ENCODE data around the gene NFATC4.

NFATC4 gene

GRCh38 chr14:24404814-24405213 is 36.8 kb downstream of the NFATC4 start:
- no peak for TF ChIP-seq CTCF (IDR thresholded peaks at IDR 0.05; ENCODE audit: low read depth, low read length, missing control alignments)
- in situ Hi-C loops (cut with HindIII; ENCODE audit: low sequenced_read_pairs): no loop called here

GRCh38 chr14:24406416-24406815 is 38.4 kb downstream of the NFATC4 start:
- in situ Hi-C loops (cut with HindIII; ENCODE audit: low sequenced_read_pairs): no loop called here
- H3K4me3 ChIP-seq (ENCODE audit: low read depth, low read length): no peak overlapping the region
- DNase-seq (ENCODE audit: low read depth): no peak
- TF ChIP-seq CTCF (IDR thresholded peaks at IDR 0.05; ENCODE audit: low read depth, low read length, missing control alignments): no peak

More at GRCh38 chr14:24404814-24405213, 36.8 kb downstream of the NFATC4 start:
- H3K4me3 ChIP-seq (ENCODE audit: low read depth, low read length): no peak overlapping the region
- no peak for DNase-seq (ENCODE audit: low read depth)

DNA sequence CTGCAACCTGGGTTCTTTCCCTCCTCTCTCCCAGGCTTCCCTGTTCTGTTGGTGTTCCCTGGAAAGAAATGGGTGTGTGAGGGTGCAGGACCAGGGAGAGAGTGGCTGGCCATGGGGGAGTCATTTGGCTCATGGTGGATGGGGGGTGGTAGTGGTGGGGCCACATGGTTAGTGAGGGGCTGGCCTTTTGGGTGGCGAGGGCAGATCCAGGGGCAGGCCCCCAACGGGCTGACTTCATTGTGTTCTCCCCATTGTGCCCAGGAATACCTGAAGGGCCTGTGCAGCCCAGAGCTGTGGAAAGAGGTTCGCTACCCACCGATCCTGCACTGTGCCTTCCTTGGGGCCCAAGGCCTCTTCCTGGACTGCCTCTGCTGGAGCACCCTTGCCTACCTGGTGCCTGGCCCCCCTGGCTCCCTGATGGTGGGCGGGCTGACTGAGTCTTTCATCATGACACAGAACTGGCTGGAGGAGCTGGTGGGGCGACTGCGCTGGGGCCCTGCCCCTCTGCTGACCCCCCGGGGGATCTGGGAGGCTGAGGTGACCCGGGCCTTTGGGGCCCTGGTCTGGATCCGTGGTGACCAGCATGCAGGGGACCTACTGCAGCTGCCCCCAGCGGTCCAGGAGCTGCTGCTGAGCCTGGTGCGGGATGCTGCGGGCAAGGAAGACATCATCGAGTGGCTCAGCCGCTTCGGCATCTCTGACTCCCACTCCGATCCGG is 39.8 kb downstream of the NFATC4 start:
- TF ChIP-seq CTCF (IDR thresholded peaks at IDR 0.05; ENCODE audit: low read depth, low read length, missing control alignments): no peak
- in situ Hi-C loops (cut with HindIII; ENCODE audit: low sequenced_read_pairs): no loop called here
- DNase-seq (ENCODE audit: low read depth): no peak

GRCh38 chr14:24408764-24409163 is 40.8 kb downstream of the NFATC4 start:
- no peak for DNase-seq (ENCODE audit: low read depth)
- TF ChIP-seq CTCF (IDR thresholded peaks at IDR 0.05; ENCODE audit: low read depth, low read length, missing control alignments): no peak
- no peak overlapping the region for H3K4me3 ChIP-seq (ENCODE audit: low read depth, low read length)
- in situ Hi-C loops (cut with HindIII; ENCODE audit: low sequenced_read_pairs): no loop called here

More for the DNA sequence above, 39.8 kb downstream of the NFATC4 start:
- H3K4me3 ChIP-seq (ENCODE audit: low read depth, low read length): no peak overlapping the region

- in situ Hi-C loops (cut with HindIII; ENCODE audit: low sequenced_read_pairs): no loop called here
- no peak for DNase-seq (ENCODE audit: low read depth)
- TF ChIP-seq CTCF (IDR thresholded peaks at IDR 0.05; ENCODE audit: low read depth, low read length, missing control alignments): no peak
- no peak overlapping the region for H3K4me3 ChIP-seq (ENCODE audit: low read depth, low read length)
Measured at GRCh38 chr14:24409192-24409591, 41.2 kb downstream of the NFATC4 start.

- in situ Hi-C loops (cut with HindIII; ENCODE audit: low sequenced_read_pairs): no loop called here
- no peak overlapping the region for H3K4me3 ChIP-seq (ENCODE audit: low read depth, low read length)
- TF ChIP-seq CTCF (IDR thresholded peaks at IDR 0.05; ENCODE audit: low read depth, low read length, missing control alignments): no peak
- no peak for DNase-seq (ENCODE audit: low read depth)
Measured at GRCh38 chr14:24409956-24410355, 42.0 kb downstream of the NFATC4 start.
